HCT116 (cell line): ENCODE results near the gene C17orf100. TPM values are rescaled to one million over a fixed set of nuclear protein-coding genes. Genes with fewer than 3 reads are reported as not detected.

Experiments
- ATAC-seq: fragments of 200-7000 bp; cut with Tn5 transposase; 2 replicates; pipeline ENCODE4 v1.9.1; 2020; ENCODE audit warnings: mild to moderate bottlenecking, moderate library complexity
- BruUV-seq: library from RNA; stranded (reverse); fragments of 400-500 nt; replicated peaks from 2 replicates; lab custom pipeline; 2021; lab: Mats Ljungman, UMichigan
- CTCF ChIA-PET: fragments of 300-600 bp; sonication (Branson Sonifier 250); formaldehyde crosslinking; loops from one replicate; lab custom pipeline; 2021; ENCODE audit warnings: antibody characterized with exemption; lab: Charles Lee
- POLR2A ChIA-PET: fragments of 300-600, 350-600 bp; sonication (Branson Sonifier 250); formaldehyde crosslinking; loops from one replicate; lab custom pipeline; 2021; ENCODE audit warnings: antibody characterized with exemption; lab: Charles Lee
- RAD21 ChIA-PET, 2 experiments: fragments of 300-600 bp; sonication (Branson Sonifier 250); formaldehyde crosslinking; loops; one replicate each; lab custom pipeline; 2023; ENCODE audit warnings: low total read pairs in 2 of 2; ENCODE audit not compliant: uncharacterized antibody in 2 of 2, unreplicated experiment in 2 of 2, low non-redundant PET in 1 of 2; lab: Charles Lee
- DNase-seq: peaks from one replicate; pipeline ENCODE4 v3.0.0-alpha.2; 2010; ENCODE audit warnings: low read depth, low spot score
- H2AFZ ChIP-seq: fragments of 200-600 bp; shearing (Covaris generic), sonication (generic); 2 replicates; pipeline ENCODE4 v1.6.1; 2017; ENCODE audit warnings: low read depth, mixed run types, mixed read lengths, antibody characterized with exemption, low read length; ENCODE audit not compliant: poor library complexity, severe bottlenecking
- H3K27ac ChIP-seq: 2 replicates; pipeline ENCODE4 v1.5.1; 2012; ENCODE audit warnings: low read depth, low read length
- H3K27me3 ChIP-seq: fragments of 200-600 bp; sonication (generic); 2 replicates; pipeline ENCODE4 v1.6.1; 2016; ENCODE audit warnings: mixed run types, low read length, mixed read lengths; ENCODE audit not compliant: insufficient read depth
- H3K36me3 ChIP-seq, 2 experiments: fragments of 200-500 bp in 1 of 2; fragments of 200-600 bp in 1 of 2; sonication (Bioruptor generic) in 1 of 2; sonication (generic) in 1 of 2; 2 replicates each; pipeline versions ENCODE4 v1.5.1 to v1.6.1; 2014 to 2016; ENCODE audit warnings: low read length in 2 of 2, inconsistent platforms in 1 of 2, mixed read lengths in 1 of 2, mixed run types in 1 of 2; ENCODE audit not compliant: insufficient read depth in 2 of 2, control insufficient read depth in 1 of 2
- H3K4me1 ChIP-seq, 2 experiments: fragments of 200-600 bp in 1 of 2; sonication (generic) in 1 of 2; 2 replicates each; pipeline versions ENCODE4 v1.5.1 to v1.6.1; 2012 to 2017; ENCODE audit warnings: low read length in 2 of 2, inconsistent platforms in 1 of 2, mild to moderate bottlenecking in 1 of 2, mixed read lengths in 1 of 2, mixed run types in 1 of 2, moderate library complexity in 1 of 2; ENCODE audit not compliant: insufficient read depth in 2 of 2, control insufficient read depth in 1 of 2
- H3K4me2 ChIP-seq: fragments of 200-600 bp; sonication (generic); 2 replicates; pipeline ENCODE4 v1.6.1; 2017; ENCODE audit warnings: mixed run types, low read length, mixed read lengths
- H3K4me3 ChIP-seq, 2 experiments: fragments of 200-600 bp in 1 of 2; sonication (generic) in 1 of 2; replicated peaks in 1 of 2; 2 replicates each; pipeline ENCODE4 v1.5.1; 2011 to 2016; ENCODE audit warnings: low read length in 2 of 2, control low read depth in 1 of 2, low read depth in 1 of 2, mild to moderate bottlenecking in 1 of 2, mixed read lengths in 1 of 2, mixed run types in 1 of 2
- H3K79me2 ChIP-seq: fragments of 200-600 bp; sonication (generic); 2 replicates; pipeline ENCODE4 v1.6.1; 2017; ENCODE audit warnings: mild to moderate bottlenecking, mixed run types, low read length, moderate library complexity, mixed read lengths; ENCODE audit not compliant: insufficient read depth
- H3K9ac ChIP-seq: fragments of 200-600 bp; sonication (generic); 2 replicates; pipeline ENCODE4 v1.6.1; 2016; ENCODE audit warnings: low read length, mixed read lengths
- H3K9me2 ChIP-seq: fragments of 200-600 bp; sonication (generic), shearing (Covaris generic); 2 replicates; pipeline ENCODE4 v1.6.1; 2017; ENCODE audit warnings: mixed run types, mild to moderate bottlenecking, moderate library complexity; ENCODE audit not compliant: insufficient read depth
- H3K9me3 ChIP-seq, 2 experiments: fragments of 200-500 bp in 1 of 2; fragments of 200-600 bp in 1 of 2; sonication (Bioruptor generic) in 1 of 2; sonication (generic) in 1 of 2; 2 replicates each; pipeline ENCODE4 v1.6.1; 2014 to 2017; ENCODE audit warnings: low read length in 2 of 2, mixed read lengths in 2 of 2, inconsistent platforms in 1 of 2, low read depth in 1 of 2, mild to moderate bottlenecking in 1 of 2, mixed run types in 1 of 2, moderate library complexity in 1 of 2; ENCODE audit not compliant: control insufficient read depth in 1 of 2, insufficient read depth in 1 of 2
- H4K20me1 ChIP-seq: fragments of 200-600 bp; sonication (generic), shearing (Covaris generic); 2 replicates; pipeline ENCODE4 v1.6.1; 2017; ENCODE audit warnings: mixed run types, mild to moderate bottlenecking, moderate library complexity; ENCODE audit not compliant: insufficient read depth
- ATF3 ChIP-seq: IDR thresholded peaks from 2 replicates; pipeline ENCODE4 v1.6.1; 2012
- CBX3 ChIP-seq: IDR thresholded peaks from 2 replicates; pipeline ENCODE4 v1.6.1; 2012; ENCODE audit warnings: low read depth
- CEBPB ChIP-seq: IDR thresholded peaks from 2 replicates; pipeline ENCODE4 v1.6.1; 2012; ENCODE audit warnings: low read depth
- CTCF ChIP-seq, 3 experiments: fragments of 200-600 bp in 1 of 3; sonication (generic) in 1 of 3; IDR thresholded peaks in 2 of 3; conservative IDR thresholded peaks in 1 of 3; 2 replicates each; pipeline ENCODE4 v1.5.1; 2012 to 2017; ENCODE audit warnings: low read depth in 2 of 3, low read length in 2 of 3, antibody characterized with exemption in 1 of 3, borderline replicate concordance in 1 of 3, control low read depth in 1 of 3, mild to moderate bottlenecking in 1 of 3, mixed read lengths in 1 of 3, mixed run types in 1 of 3, moderate library complexity in 1 of 3; ENCODE audit not compliant: insufficient read depth in 1 of 3
- EGR1 ChIP-seq: IDR thresholded peaks from 2 replicates; pipeline ENCODE4 v1.6.1; 2012; ENCODE audit warnings: low read depth
- FOSL1 ChIP-seq: IDR thresholded peaks from 2 replicates; pipeline ENCODE4 v1.6.1; 2012; ENCODE audit warnings: low read depth
- JUND ChIP-seq: IDR thresholded peaks from 2 replicates; pipeline ENCODE4 v1.6.1; 2012
- MAX ChIP-seq: IDR thresholded peaks from 2 replicates; pipeline ENCODE4 v1.6.1; 2012
- SIN3A ChIP-seq: IDR thresholded peaks from 2 replicates; pipeline ENCODE4 v1.6.1; 2012; ENCODE audit warnings: low read depth
- SRF ChIP-seq: IDR thresholded peaks from 2 replicates; pipeline ENCODE4 v1.6.1; 2012; ENCODE audit warnings: low read depth
- TCF7L2 ChIP-seq: IDR thresholded peaks from 2 replicates; pipeline ENCODE4 v1.7.0; 2011; ENCODE audit warnings: borderline replicate concordance, inconsistent platforms; ENCODE audit not compliant: insufficient read depth, insufficient read length; ENCODE audit errors: extremely low read depth
- YY1 ChIP-seq: IDR thresholded peaks from 2 replicates; pipeline ENCODE4 v1.6.1; 2011; ENCODE audit warnings: low read length, low read depth, moderate library complexity, mild to moderate bottlenecking; ENCODE audit not compliant: insufficient replicate concordance; ENCODE audit errors: extremely low read depth
- ZNF274 ChIP-seq: fragments of 200-500 bp; sonication (Bioruptor generic); IDR thresholded peaks from 2 replicates; pipeline ENCODE4 v1.6.1; 2014; ENCODE audit warnings: mild to moderate bottlenecking, low read depth, low read length, inconsistent platforms
- intact Hi-C: fragments of 100-400 bp; cut with micrococcal nuclease; formaldehyde crosslinking; loops from 2 replicates; pipeline ENCODE4 v1.10.0; 2022
- total RNA-seq: library from RNA; stranded (reverse); gene quantifications from one replicate; pipeline ENCODE4 v1.2.1, GENCODE V29; 2021; ENCODE audit not compliant: unreplicated experiment

The C17orf100 gene
- total RNA-seq, 1 experiment from 2014 or later = 0.76 TPM

- TF ChIP-seq CEBPB = no peak
- no peak for TF ChIP-seq FOSL1
- no peak for TF ChIP-seq CBX3
- TF ChIP-seq YY1 = no peak
- TF ChIP-seq EGR1 = no peak
These were observed 24.9 kb upstream of the C17orf100 start (continued) for GRCh38 chr17:6626616-6627015.

GRCh38 chr17:6627019-6627418, 24.5 kb upstream of the C17orf100 start:
- POLR2A ChIA-PET = no interaction called here
- CTCF ChIA-PET = no interaction called here

More at GRCh38 chr17:6627019-6627418, 24.5 kb upstream of the C17orf100 start:
- no peaks in the 10 kb centered on the region for H3K27me3 ChIP-seq
- no peaks in the 10 kb centered on the region for H3K9me3 ChIP-seq
- no peak overlapping the region for H3K27ac ChIP-seq
- no peaks in the 10 kb centered on the region for H4K20me1 ChIP-seq
- intact Hi-C loops = no loop called here
- H3K79me2 ChIP-seq = peaks cover 26% of the 10 kb centered on the region; the same call in 1 of the 2 replicates
- DNase-seq = no peak
- H3K9ac ChIP-seq = no peak overlapping the region
- no TSS peak for BruUV-seq
- no peak overlapping the region for H3K4me2 ChIP-seq
- no peak for ATAC-seq
- TF ChIP-seq SIN3A = no peak
- no peak for TF ChIP-seq YY1
- TF ChIP-seq SRF = no peak
- no peak for TF ChIP-seq JUND
- TF ChIP-seq MAX = no peak
- TF ChIP-seq CTCF (IDR thresholded peaks at IDR 0.05 in 2 of 3, conservative IDR thresholded peaks at IDR 0.05 in 1 of 3; ENCODE audit: borderline replicate concordance in 1 of 3, insufficient read depth in 1 of 3, low read depth in 2 of 3, low read length in 2 of 3) = no peak
- TF ChIP-seq TCF7L2 = no peak
- TF ChIP-seq ATF3 = no peak
- no peak for TF ChIP-seq FOSL1
- no peak for TF ChIP-seq ZNF274
- TF ChIP-seq CEBPB = no peak
- no peak overlapping the region for H2AFZ ChIP-seq
- RAD21 ChIA-PET = no interaction called here
- H3K9me2 ChIP-seq = no peaks in the 10 kb centered on the region
- no peaks in the 10 kb centered on the region for H3K4me1 ChIP-seq
- H3K36me3 ChIP-seq = peaks cover 30 to 38% of the 10 kb centered on the region in 2 experiments; a peak in 3 of 4 replicates
- H3K4me3 ChIP-seq = no peak overlapping the region
